Lung (tissue), 12 donors: ENCODE data around the gene STAT3. TPM values are rescaled to one million over a fixed set of nuclear protein-coding genes. Genes with fewer than 3 reads are reported as not detected.

ENCODE experiments used
- ATAC-seq: fragments of 200-7000 bp; cut with Tn5 transposase; one replicate; pipeline ENCODE4 v1.9.1; 2020; ENCODE audit warnings: moderate number of reproducible peaks; ENCODE audit not compliant: insufficient read depth, low FRiP score
- DNase-seq, 3 donors: peaks; one replicate each; pipeline ENCODE4 v3.0.0-alpha.2; 2013 to 2017
- H3K27ac ChIP-seq, 2 donors: one replicate each; pipeline ENCODE4 v1.5.1; 2013; ENCODE audit warnings: mild to moderate bottlenecking in 2 of 2, moderate library complexity in 2 of 2, control low read depth in 1 of 2, inconsistent platforms in 1 of 2, low read depth in 1 of 2, low read length in 1 of 2
- H3K27me3 ChIP-seq, 3 donors: one replicate each; pipeline ENCODE4 v1.5.1; 2013; ENCODE audit warnings: low read length in 2 of 3; ENCODE audit not compliant: control insufficient read depth in 3 of 3, insufficient read depth in 3 of 3
- H3K36me3 ChIP-seq, 4 donors: one replicate each; pipeline ENCODE4 v1.5.1; 2013; ENCODE audit warnings: low read length in 4 of 4, mild to moderate bottlenecking in 1 of 4, moderate library complexity in 1 of 4; ENCODE audit not compliant: control insufficient read depth in 4 of 4, insufficient read depth in 4 of 4
- H3K4me1 ChIP-seq, 5 donors: one replicate each; pipeline ENCODE4 v1.5.1; 2013; ENCODE audit warnings: low read length in 5 of 5, mild to moderate bottlenecking in 2 of 5, moderate library complexity in 1 of 5; ENCODE audit not compliant: control insufficient read depth in 5 of 5, insufficient read depth in 5 of 5
- H3K4me3 ChIP-seq: one replicate; pipeline ENCODE4 v1.5.1; 2013; ENCODE audit warnings: mild to moderate bottlenecking, control low read depth, moderate library complexity
- H3K9ac ChIP-seq, 2 donors: one replicate each; pipeline ENCODE4 v1.5.1; 2013; ENCODE audit warnings: low read length in 2 of 2, control low read depth in 1 of 2; ENCODE audit not compliant: insufficient read depth in 1 of 2
- H3K9me3 ChIP-seq, 4 donors: one replicate each; pipeline ENCODE4 v1.5.1; 2013; ENCODE audit warnings: low read length in 3 of 4, mild to moderate bottlenecking in 1 of 4, moderate library complexity in 1 of 4; ENCODE audit not compliant: control insufficient read depth in 4 of 4, insufficient read depth in 3 of 4
- CTCF ChIP-seq: IDR thresholded peaks from 2 replicates; pipeline ENCODE4 v1.5.1; 2012; ENCODE audit warnings: mild to moderate bottlenecking; ENCODE audit errors: control extremely low read depth, extremely low read depth
- WGBS, 2 donors: extraction: QIAGEN DNeasy Blood & Tissue Kit; methylation state at CpG; one replicate each; pipeline ENCODE4 v1.1.7; 2013; 5-methylcytosine and 5-hydroxymethylcytosine counted together
- polyA plus RNA-seq, 2 donors: library from polyadenylated mRNA; stranded (reverse); fragments of 200-250 nt; gene quantifications; one replicate each; pipeline ENCODE4 v1.2.1, GENCODE V29; 2013
- total RNA-seq, 2 donors: library from RNA; depleted of rRNA in 1 of 2; stranded (reverse); fragments of >200 nt in 1 of 2; gene quantifications; one replicate each; pipeline ENCODE4 v1.2.1, GENCODE V29; 2014 to 2021
- donor health status: control.
- donor health status: control.
- donor health status: Bipolar disorder and iron deficiency.
- donor health status: healthy.
- donor health status: DM: yes; HTN: yes; CAD: no.

Gene STAT3
- total and polyA plus RNA-seq, 4 donors: 69.9 to 297 (median 239) TPM

DNA sequence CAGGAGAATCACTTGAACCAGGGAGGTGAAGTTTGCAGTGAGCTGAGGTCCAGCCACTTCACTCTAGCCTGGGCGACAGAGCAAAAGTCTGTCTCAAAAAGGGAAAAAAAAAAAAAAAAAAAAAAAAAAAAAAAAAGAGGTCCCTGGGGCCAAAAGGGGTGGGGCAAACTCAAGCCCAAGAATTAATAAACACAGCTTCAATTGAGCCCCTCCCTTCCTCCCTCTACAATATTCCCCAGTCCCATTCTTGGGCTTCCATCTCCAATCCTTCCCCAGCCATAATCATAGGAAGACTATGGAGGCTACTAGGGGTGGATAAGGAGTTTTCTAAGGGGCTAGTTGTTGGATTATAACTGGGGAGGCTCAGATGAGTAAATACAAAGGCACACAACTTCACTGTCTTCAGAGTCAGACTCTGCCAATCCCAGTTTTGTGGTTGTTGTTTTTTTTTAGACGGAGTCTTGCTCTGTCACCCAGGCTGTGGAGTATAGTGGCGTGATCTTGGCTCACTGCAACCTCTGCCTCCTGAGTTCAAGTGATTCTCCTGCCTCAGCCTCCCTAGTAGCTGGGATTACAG, 25.3 kb upstream of the STAT3 start:
- no peak for ATAC-seq
- no peak overlapping the region for H3K9ac ChIP-seq
- H3K9me3 ChIP-seq: no peaks in the 10 kb centered on the region
- TF ChIP-seq CTCF: no peak
- peaks cover 6 to 34% (median 18%) of the 10 kb centered on the region in 5 donors for H3K4me1 ChIP-seq
- WGBS, 2 donors: 59 to 77% methylated on average over 3 of the region's 3 CpGs
- no peaks in the 10 kb centered on the region for H3K36me3 ChIP-seq
- no peak overlapping the region for H3K4me3 ChIP-seq
- no peak for DNase-seq
- H3K27ac ChIP-seq: peak overlapping the region; percentile 24 to 45
- no peaks in the 10 kb centered on the region for H3K27me3 ChIP-seq

GRCh38 chr17:42411905-42412679, 23.9 kb upstream of the STAT3 start:
- no peak for DNase-seq

GRCh38 chr17:42411361-42411760, 23.1 kb upstream of the STAT3 start:
- Histone ChIP-seq H3K9me3 (no peaks in the 10 kb centered on the region), H3K36me3 (no peaks in the 10 kb centered on the region), H3K4me1 (peaks cover 5 to 37% (median 23%) of the 10 kb centered on the region in 5 donors), H3K9ac (peak overlapping the region in 1 of 2 donors; percentile 32), H3K4me3 (no peak overlapping the region), H3K27ac (peak overlapping the region; percentile 24 to 73), H3K27me3 (no peaks in the 10 kb centered on the region)
- DNase-seq (no peak), ATAC-seq (no peak)
- WGBS, 2 donors: 50 to 57% methylated on average over 4 of the region's 4 CpGs
- TF ChIP-seq CTCF: no peak

More at GRCh38 chr17:42411905-42412679, 23.9 kb upstream of the STAT3 start:
- ATAC-seq: no peak
- peak overlapping the region; percentile 24 to 73 for H3K27ac ChIP-seq
- H3K27me3 ChIP-seq: no peaks in the 10 kb centered on the region
- H3K9ac ChIP-seq: no peak overlapping the region
- no peaks in the 10 kb centered on the region for H3K9me3 ChIP-seq
- H3K4me3 ChIP-seq: no peak overlapping the region
- no peak for TF ChIP-seq CTCF
- no peaks in the 10 kb centered on the region for H3K36me3 ChIP-seq
- 73 to 85% methylated on average over 11 of the region's 11 CpGs for whole genome bisulfite sequencing, 2 donors
- H3K4me1 ChIP-seq: peaks cover 5 to 34% (median 26%) of the 10 kb centered on the region in 5 donors
